SU-DHL-6 (cell line): ENCODE data around the gene ARL4D.
"Not testable (repeated sequence)": the region's sequence is repeated elsewhere in the genome, so short reads cannot be mapped to it uniquely, and the experiment has no call there.

ENCODE experiments used
- H2AFZ ChIP-seq: fragments of 200-600 bp; sonication (generic); 2 replicates; pipeline ENCODE4 v1.6.1; 2014; ENCODE audit warnings: low read depth, mild to moderate bottlenecking, moderate library complexity, mixed read lengths, antibody characterized with exemption, low read length; ENCODE audit not compliant: severe bottlenecking
- H3F3A ChIP-seq: fragments of 200-600 bp; shearing (Covaris generic); 2 replicates; pipeline ENCODE4 v1.6.0; 2016; ENCODE audit warnings: antibody characterized with exemption, mild to moderate bottlenecking; ENCODE audit not compliant: insufficient read depth
- H3K27ac ChIP-seq: fragments of 200-600 bp; sonication (generic); 2 replicates; pipeline ENCODE4 v1.5.1; 2016; ENCODE audit warnings: low read depth, mild to moderate bottlenecking, low read length, moderate library complexity, mixed read lengths
- H3K27me3 ChIP-seq: fragments of 200-600 bp; sonication (generic), shearing (Covaris generic); 2 replicates; pipeline ENCODE4 v1.6.0; 2014; ENCODE audit warnings: mild to moderate bottlenecking, low read length
- H3K36me3 ChIP-seq: fragments of 200-600 bp; sonication (generic); 2 replicates; pipeline ENCODE4 v1.6.1; 2014; ENCODE audit warnings: mild to moderate bottlenecking, low read length, mixed read lengths
- H3K4me2 ChIP-seq: fragments of 300-600, 200-600 bp; shearing (Covaris generic), sonication (generic); 2 replicates; pipeline ENCODE4 v1.6.0; 2014; ENCODE audit warnings: low read length, low read depth, mild to moderate bottlenecking; ENCODE audit not compliant: poor library complexity, severe bottlenecking
- H3K4me3 ChIP-seq: fragments of 200-600 bp; sonication (generic); 2 replicates; pipeline ENCODE4 v1.5.1; 2014; ENCODE audit warnings: antibody characterized with exemption, low read length, mild to moderate bottlenecking, mixed read lengths; ENCODE audit not compliant: insufficient read depth, poor library complexity, severe bottlenecking
- H3K79me2 ChIP-seq: fragments of 200-600 bp; sonication (generic); 2 replicates; pipeline ENCODE4 v1.6.1; 2014; ENCODE audit warnings: mild to moderate bottlenecking, low read length, moderate library complexity; ENCODE audit not compliant: insufficient read depth
- H3K9ac ChIP-seq: fragments of 200-600 bp; sonication (generic); 2 replicates; pipeline ENCODE4 v1.7.0; 2014; ENCODE audit warnings: mild to moderate bottlenecking, low read length
- H3K9me2 ChIP-seq: fragments of 200-600 bp; sonication (generic); replicated peaks from 2 replicates; pipeline ENCODE4 v1.6.1; 2014; ENCODE audit warnings: low read length; ENCODE audit not compliant: insufficient read depth
- H3K9me3 ChIP-seq: fragments of 200-600 bp; sonication (generic); 2 replicates; pipeline ENCODE4 v1.6.1; 2014; ENCODE audit warnings: low read length, mixed read lengths; ENCODE audit not compliant: insufficient read depth
- H4K20me1 ChIP-seq: fragments of 200-600 bp; sonication (generic); 2 replicates; pipeline ENCODE4 v1.6.1; 2014; ENCODE audit warnings: low read depth, mild to moderate bottlenecking, antibody characterized with exemption, low read length, moderate library complexity, mixed read lengths
- EZH2phosphoT487 ChIP-seq: fragments of 200-600 bp; sonication (generic), shearing (Covaris generic); conservative IDR thresholded peaks from 2 replicates; pipeline ENCODE4 v1.6.1; 2018; ENCODE audit warnings: mild to moderate bottlenecking, antibody characterized with exemption, low read length, moderate library complexity, mixed read lengths
- TF ChIP-seq, protein P1 (sequence below): fragments of 200-600 bp; sonication (generic); IDR thresholded peaks from one replicate; pipeline ENCODE4 v1.5.1; 2017; ENCODE audit warnings: antibody characterized with exemption, mild to moderate bottlenecking, low read length, moderate library complexity; ENCODE audit not compliant: insufficient read depth, poor library complexity, severe bottlenecking

ARL4D gene

DNA sequence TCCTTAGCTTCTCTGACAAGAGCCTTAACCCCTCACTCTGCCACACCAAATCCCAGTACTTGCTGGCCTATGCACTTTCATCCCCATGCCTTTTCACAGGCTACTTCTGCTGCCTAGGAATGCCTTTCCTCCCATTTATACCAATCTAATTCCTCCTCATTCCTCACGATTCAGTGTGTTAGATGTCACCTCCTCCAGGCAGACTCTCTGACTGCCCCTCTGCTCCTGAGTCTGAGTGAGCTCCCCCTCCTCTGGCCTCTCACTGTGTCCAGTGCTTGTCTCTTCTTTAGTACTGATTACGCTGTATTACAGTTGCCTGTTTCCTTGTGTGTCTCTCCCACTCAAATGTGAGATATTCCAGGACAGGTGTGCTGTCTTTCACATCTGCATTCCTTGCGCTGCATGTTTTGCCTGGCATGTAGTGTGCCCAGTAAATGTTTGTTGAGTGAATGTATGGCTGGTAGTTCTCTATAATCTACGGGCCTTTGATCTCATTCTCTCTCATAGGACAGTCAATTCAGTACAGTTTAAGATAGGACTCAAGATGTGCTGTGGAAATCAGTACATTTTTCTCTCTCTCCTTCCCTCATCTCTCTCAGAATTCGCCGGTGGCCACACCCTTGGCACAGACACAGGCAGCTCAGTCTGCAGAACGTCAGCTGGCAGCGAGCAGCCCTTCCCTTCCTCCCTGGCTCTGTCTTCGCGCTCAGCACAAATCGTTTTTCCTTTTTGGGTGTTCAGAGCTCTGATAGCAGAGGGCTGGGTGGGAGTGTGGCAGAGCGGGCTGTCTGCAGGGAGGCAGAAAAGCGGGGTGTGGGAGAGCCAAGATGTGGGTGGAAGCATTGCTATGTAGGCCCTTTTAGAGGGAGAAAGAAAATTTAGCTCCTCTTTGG, 18.5 kb downstream of the ARL4D start:
- Histone ChIP-seq H3K27me3 (no peaks in the 10 kb centered on the region), H3K79me2 (no peaks in the 10 kb centered on the region), H3K4me3 (no peak overlapping the region), H3K9me3 (no peaks in the 10 kb centered on the region), H2AFZ (no peak overlapping the region), H4K20me1 (no peaks in the 10 kb centered on the region), H3K4me2 (no peak overlapping the region), H3F3A (no peaks in the 10 kb centered on the region), H3K36me3 (no peaks in the 10 kb centered on the region), H3K9me2 (no peaks in the 10 kb centered on the region), H3K27ac (no peak overlapping the region), H3K9ac (no peak overlapping the region)
- TF ChIP-seq EZH2phosphoT487, result no peak
- TF ChIP-seq, protein P1, sequence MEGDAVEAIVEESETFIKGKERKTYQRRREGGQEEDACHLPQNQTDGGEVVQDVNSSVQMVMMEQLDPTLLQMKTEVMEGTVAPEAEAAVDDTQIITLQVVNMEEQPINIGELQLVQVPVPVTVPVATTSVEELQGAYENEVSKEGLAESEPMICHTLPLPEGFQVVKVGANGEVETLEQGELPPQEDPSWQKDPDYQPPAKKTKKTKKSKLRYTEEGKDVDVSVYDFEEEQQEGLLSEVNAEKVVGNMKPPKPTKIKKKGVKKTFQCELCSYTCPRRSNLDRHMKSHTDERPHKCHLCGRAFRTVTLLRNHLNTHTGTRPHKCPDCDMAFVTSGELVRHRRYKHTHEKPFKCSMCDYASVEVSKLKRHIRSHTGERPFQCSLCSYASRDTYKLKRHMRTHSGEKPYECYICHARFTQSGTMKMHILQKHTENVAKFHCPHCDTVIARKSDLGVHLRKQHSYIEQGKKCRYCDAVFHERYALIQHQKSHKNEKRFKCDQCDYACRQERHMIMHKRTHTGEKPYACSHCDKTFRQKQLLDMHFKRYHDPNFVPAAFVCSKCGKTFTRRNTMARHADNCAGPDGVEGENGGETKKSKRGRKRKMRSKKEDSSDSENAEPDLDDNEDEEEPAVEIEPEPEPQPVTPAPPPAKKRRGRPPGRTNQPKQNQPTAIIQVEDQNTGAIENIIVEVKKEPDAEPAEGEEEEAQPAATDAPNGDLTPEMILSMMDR, result no peak

DNA sequence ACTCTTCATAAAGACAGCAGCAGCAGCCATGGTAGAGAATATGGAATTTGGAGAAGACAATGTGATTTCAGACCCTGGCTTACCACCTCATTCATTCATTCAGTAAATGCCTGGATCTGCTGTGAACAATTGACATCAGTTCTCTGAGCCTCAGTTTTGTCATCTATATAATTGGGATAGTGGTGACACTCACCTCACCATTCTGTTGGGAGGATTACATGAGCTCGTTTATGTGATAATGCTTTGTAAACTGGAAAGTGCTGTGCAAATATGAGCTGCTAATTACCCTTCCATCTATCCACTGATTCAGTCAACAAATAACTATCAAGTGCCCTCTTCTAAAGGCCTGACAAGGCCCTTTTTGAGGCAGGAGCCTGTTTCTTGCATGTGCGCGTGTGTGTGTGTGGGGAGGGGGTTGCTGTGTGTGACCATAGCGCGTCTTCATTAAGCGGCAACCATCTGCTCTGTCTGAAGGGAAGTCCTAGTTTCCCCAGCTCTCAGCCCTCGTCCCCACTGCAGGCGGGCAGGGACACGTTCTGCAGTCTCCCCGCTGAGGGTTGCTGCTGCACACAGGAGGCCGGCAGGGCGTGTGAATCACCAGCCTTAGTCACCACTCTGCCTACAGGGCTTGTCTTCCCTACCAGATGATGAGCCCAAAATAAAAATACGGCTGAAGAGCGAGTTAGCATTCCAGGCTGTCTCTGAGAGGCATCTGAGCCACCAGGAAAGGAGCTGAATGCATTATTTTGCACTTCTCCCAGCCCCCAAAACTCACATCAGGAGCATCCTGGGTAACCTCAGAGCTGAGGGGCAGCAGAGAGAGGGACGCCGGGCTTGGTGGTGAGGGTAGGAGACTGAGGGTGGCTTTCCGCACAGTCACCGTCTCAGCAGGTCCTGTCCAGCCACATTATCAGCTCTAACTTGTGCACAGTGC, 19.9 kb downstream of the ARL4D start:
- H3K79me2 ChIP-seq, result no peaks in the 10 kb centered on the region
- no peaks in the 10 kb centered on the region for H3K9me3 ChIP-seq
- H4K20me1 ChIP-seq, result no peaks in the 10 kb centered on the region
- H3K9me2 ChIP-seq, result no peaks in the 10 kb centered on the region
- no peaks in the 10 kb centered on the region for H3K36me3 ChIP-seq
- H3K4me2 ChIP-seq, result no peak overlapping the region
- H3F3A ChIP-seq, result no peaks in the 10 kb centered on the region
- no peak overlapping the region for H2AFZ ChIP-seq
- H3K27me3 ChIP-seq, result no peaks in the 10 kb centered on the region
- no peak for TF ChIP-seq EZH2phosphoT487
- TF ChIP-seq, protein P1, result no peak
- no peak overlapping the region for H3K9ac ChIP-seq
- H3K27ac ChIP-seq, result no peak overlapping the region
- no peak overlapping the region for H3K4me3 ChIP-seq

DNA sequence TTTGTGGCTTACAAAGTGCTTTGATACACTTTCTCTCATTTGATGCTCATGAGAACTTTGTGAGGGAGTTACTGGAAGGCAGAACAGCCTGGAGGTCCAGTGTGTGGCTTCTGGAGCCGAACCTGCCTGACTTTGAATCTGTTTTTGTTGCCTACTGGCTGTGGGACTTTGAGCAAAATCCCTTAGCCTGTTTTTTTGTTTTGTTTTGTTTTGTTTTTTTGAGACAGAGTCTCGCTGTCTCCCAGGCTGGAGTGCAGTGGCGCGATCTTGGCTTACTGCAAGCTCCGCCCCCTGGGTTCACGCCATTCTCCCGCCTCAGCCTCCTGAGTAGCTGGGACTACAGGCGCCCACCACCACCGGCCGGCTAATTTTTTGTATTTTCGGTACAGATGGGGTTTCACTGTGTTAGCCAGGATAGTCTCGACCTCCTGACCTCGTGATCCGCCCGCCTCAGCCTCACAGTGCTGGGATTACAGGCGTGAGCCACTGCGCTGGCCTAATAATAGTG, 20.6 kb downstream of the ARL4D start:
- H3K27ac ChIP-seq, H3K4me2 ChIP-seq, H3K27me3 ChIP-seq, H3K79me2 ChIP-seq, H2AFZ ChIP-seq, H3F3A ChIP-seq, H3K9ac ChIP-seq, H4K20me1 ChIP-seq, H3K9me2 ChIP-seq, H3K36me3 ChIP-seq, H3K9me3 ChIP-seq, H3K4me3 ChIP-seq: not testable (repeated sequence)
